ENCODE data around the gene PRAC1. TPM values are rescaled to one million over a fixed set of nuclear protein-coding genes. Genes with fewer than 3 reads are reported as not detected.

PRAC1 gene
- total and polyA plus RNA-seq, 4 donors, result not detected

DNA sequence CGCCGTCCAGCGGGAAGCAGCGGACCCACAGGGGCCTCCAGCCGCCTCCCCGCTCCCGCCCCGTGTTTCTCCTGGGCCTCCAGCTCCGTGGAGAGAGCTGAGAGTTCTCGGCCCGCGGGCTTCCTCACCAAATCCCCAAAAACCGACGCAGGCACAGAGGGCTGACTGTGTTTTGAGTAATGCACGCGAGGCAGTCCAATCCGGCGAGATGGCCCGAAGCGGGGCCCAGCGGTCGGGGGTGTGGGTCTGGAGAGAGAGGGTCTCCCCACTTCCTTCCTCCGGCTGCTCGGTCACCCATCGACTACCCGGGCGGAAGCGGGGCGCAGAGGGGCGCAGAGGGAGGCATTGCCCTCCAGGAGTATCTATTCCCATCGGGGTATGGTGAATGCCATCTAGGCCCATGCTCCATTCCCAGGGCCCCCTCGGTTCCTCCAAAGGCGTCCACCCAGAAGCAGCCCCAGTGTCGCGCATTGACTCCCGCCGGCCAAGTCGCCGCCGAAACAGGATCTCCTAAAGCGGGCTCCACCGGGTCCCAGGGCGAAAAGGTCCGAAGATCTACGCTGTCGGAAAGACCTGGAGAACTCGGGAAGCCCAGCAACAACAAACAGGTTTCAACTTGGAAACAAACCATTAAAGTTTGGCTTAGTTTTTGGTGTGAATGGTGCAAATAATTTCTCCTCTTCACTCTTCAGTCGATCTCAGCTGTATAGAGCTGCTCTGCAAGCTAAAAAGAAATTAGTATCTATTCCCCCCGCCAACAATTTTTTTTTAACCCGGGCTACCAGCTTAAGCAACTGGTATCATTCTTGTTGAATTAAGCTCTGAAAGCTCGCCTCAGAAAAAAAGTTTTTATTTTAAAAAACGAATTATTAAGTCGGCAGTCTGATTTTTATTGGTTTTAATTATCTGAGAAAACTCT is 25.4 kb upstream of the PRAC1 start:
- Histone ChIP-seq H3K4me1 (ENCODE audit: control insufficient read depth, insufficient read depth, low read length) (peaks cover 2% of the 10 kb centered on the region), H3K36me3 (ENCODE audit: control insufficient read depth, insufficient read depth, low read length) (no peaks in the 10 kb centered on the region), H3K27ac (ENCODE audit: low read depth, low read length) (no peak overlapping the region), H3K27me3 (ENCODE audit: control insufficient read depth, insufficient read depth, low read length) (peaks cover 100% of the 10 kb centered on the region), H3K4me3 (ENCODE audit: low read depth, low read length) (no peak overlapping the region), H3K9me3 (ENCODE audit: control insufficient read depth, insufficient read depth, low read length) (no peaks in the 10 kb centered on the region)
- under 1% methylated on average over 33 of the region's 53 CpGs for WGBS (ENCODE audit: insufficient coverage)
- DNase-seq (ENCODE audit: low read depth in 4 of 6, low spot score in 6 of 6), result peak in 1 of 6 donors; percentile 50

DNA sequence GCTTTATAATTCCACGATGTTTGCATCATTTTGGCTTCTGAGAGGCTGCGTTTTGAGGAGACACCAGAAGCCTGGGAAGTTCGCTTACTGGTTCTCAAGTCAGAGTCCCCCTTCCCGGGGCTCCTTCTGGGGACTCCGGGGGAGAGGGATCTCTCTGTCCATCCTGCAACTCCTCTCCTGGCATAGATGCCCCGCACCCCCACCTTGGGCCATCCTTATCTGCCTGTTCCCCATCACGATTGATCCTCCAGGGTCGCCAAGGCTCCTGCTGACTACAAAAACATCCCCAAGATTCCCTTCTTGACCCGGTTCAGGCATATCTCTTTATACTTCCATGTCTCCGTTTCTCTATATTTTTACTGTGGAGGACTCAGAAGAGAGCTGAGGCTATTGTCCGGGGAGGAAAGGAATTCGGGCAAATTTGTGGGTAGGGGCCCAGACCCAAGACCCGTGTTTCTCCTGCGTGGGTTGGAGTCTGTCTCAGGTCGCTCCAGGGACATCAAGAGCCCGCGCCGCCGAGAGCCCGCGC is 24.7 kb upstream of the PRAC1 start:
- Histone ChIP-seq H3K4me3 (ENCODE audit: low read depth, low read length) (no peak overlapping the region), H3K4me1 (ENCODE audit: control insufficient read depth, insufficient read depth, low read length) (no peaks in the 10 kb centered on the region), H3K9me3 (ENCODE audit: control insufficient read depth, insufficient read depth, low read length) (no peaks in the 10 kb centered on the region), H3K27me3 (ENCODE audit: control insufficient read depth, insufficient read depth, low read length) (peaks cover 100% of the 10 kb centered on the region), H3K36me3 (ENCODE audit: control insufficient read depth, insufficient read depth, low read length) (no peaks in the 10 kb centered on the region), H3K27ac (ENCODE audit: low read depth, low read length) (no peak overlapping the region)
- WGBS (ENCODE audit: insufficient coverage), result 1% methylated on average over 18 of the region's 21 CpGs
- DNase-seq (ENCODE audit: low read depth in 4 of 6, low spot score in 6 of 6), result no peak

DNA sequence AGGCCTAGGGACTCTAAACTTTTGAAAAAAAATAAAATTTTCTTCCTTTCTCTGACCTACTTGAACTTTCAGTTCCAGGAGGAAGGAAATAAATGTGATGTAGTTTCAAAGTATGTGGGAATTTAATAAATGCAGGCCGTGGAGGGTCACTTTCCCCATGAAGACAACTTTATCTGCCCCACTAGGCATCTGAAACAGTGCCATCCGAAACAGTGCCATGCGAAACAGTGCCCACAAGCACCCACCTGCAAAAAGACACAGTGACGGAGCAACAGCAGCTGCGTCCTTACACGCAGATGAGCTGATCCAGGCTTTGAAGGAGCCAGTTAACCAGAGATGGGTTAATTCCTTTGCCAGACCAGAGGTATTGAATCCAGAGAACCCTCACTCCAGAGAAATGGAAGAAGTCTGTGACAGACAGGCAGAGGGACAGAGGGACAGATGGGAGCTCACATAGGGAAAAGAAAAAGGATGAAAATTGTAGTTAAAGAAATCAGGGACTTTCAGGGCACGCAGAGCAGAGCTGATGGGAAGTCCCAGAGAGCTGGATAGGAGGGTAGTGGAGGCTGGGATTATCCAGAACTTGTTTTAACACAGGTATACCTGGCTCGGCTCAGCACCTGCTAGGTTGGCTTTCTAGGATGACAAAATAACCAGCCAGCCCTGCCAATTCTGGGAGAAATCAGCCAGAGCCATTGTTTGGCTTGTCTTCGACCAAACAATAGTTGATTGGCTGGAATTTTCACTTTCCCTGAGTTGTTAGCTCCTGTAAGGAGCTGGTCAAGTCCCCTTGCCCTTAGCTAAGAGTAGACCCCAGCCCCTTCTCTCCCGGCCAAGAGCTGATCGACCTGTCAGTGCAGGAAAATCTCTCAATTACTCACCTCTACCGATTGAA is 23.3 kb upstream of the PRAC1 start:
- 15% methylated on average over 8 of the region's 12 CpGs for WGBS (ENCODE audit: insufficient coverage)
- DNase-seq (ENCODE audit: low read depth in 4 of 6, low spot score in 6 of 6), result no peak

DNA sequence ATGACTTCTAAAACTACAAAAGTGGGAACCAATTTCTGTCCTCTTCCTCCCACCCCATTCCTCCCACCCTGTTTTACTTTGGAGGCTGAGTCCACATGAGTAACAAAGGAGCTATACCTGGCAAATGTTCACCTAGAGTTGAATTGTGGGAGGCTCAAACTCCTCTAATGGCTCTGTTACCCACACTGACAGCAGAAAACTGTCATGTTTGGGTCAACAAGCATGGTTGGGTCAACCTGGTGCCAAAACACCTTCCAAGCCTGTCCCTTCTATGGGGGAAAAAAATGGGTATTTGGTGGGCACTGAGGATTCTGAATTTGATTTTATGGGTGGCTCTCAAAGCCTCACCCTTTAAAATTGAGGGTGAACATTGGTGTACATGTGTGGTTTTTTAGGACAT is 18.2 kb upstream of the PRAC1 start:
- DNase-seq (ENCODE audit: low read depth in 4 of 6, low spot score in 6 of 6), result no peak
- H3K4me3 ChIP-seq (ENCODE audit: low read depth, low read length), result no peak overlapping the region
- no peaks in the 10 kb centered on the region for H3K36me3 ChIP-seq (ENCODE audit: control insufficient read depth, insufficient read depth, low read length)
- H3K27ac ChIP-seq (ENCODE audit: low read depth, low read length), result no peak overlapping the region
- no peaks in the 10 kb centered on the region for H3K9me3 ChIP-seq (ENCODE audit: control insufficient read depth, insufficient read depth, low read length)
- H3K27me3 ChIP-seq (ENCODE audit: control insufficient read depth, insufficient read depth, low read length), result peaks cover 99% of the 10 kb centered on the region
- no peaks in the 10 kb centered on the region for H3K4me1 ChIP-seq (ENCODE audit: control insufficient read depth, insufficient read depth, low read length)

More for the DNA sequence above, 23.3 kb upstream of the PRAC1 start:
- Histone ChIP-seq H3K27ac (ENCODE audit: low read depth, low read length) (no peak overlapping the region), H3K4me3 (ENCODE audit: low read depth, low read length) (no peak overlapping the region), H3K9me3 (ENCODE audit: control insufficient read depth, insufficient read depth, low read length) (no peaks in the 10 kb centered on the region), H3K36me3 (ENCODE audit: control insufficient read depth, insufficient read depth, low read length) (no peaks in the 10 kb centered on the region), H3K4me1 (ENCODE audit: control insufficient read depth, insufficient read depth, low read length) (no peaks in the 10 kb centered on the region), H3K27me3 (ENCODE audit: control insufficient read depth, insufficient read depth, low read length) (peaks cover 100% of the 10 kb centered on the region)

DNA sequence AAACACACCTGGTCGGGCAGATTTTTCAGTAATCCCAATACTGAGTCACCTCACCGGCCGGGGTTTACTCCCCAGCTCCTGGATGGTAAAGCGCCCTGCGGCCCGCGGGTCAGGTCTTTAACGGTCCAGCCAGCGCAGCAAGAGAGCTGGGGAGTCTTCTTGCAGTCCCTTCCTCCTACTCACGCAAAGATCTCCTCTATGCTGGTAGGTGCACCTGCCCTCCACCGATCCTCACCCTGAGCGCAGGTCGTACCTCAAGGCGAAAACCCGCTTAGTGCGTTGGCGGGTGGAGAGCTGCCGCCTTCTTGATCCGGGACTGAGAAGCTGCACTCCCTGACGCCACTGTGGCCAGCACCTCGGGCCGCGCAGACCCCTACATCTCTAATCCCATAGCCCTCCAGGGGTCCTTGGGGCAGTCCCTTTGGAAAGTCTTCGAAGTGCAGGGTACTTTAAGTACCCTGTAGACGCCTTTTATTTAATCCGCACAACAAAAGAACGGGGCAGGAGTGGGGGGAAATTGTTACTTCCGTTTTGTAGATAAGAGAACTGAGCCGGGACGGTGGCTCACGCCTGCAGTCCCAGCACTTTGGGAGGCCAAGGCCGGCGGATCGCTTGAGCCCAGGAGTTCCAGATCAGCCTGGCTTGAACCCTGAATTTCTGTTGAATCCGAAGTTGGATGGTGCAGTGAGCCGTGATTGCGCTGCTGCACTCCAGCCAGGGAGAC is 16.6 kb upstream of the PRAC1 start:
- under 1% methylated on average over 36 of the region's 37 CpGs for WGBS (ENCODE audit: insufficient coverage)
- no peak for DNase-seq (ENCODE audit: low read depth in 4 of 6, low spot score in 6 of 6)
- Histone ChIP-seq H3K36me3 (ENCODE audit: control insufficient read depth, insufficient read depth, low read length) (no peaks in the 10 kb centered on the region), H3K27me3 (ENCODE audit: control insufficient read depth, insufficient read depth, low read length) (peaks cover 100% of the 10 kb centered on the region), H3K9me3 (ENCODE audit: control insufficient read depth, insufficient read depth, low read length) (no peaks in the 10 kb centered on the region), H3K4me3 (ENCODE audit: low read depth, low read length) (no peak overlapping the region), H3K4me1 (ENCODE audit: control insufficient read depth, insufficient read depth, low read length) (no peaks in the 10 kb centered on the region), H3K27ac (ENCODE audit: low read depth, low read length) (no peak overlapping the region)

DNA sequence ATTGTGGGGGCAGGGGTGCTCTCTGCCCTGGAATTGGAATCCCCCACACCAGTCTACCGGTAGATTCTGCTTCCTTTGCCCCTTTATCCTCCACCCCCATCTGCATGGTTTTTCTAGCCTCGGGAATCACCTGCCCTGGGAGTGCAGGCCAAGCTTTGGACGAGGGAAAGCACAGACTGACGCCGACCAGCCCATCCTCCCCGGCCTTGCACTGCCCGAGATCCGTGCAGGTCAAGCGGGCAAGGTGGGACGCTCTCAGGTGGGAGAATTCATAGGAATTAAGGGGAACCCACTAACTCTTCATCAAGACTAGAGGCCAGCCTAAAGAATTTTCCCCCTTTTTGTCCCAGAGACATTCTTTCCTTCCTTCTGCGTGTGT is 16.1 kb upstream of the PRAC1 start:
- WGBS (ENCODE audit: insufficient coverage), result 5% methylated on average over 11 of the region's 11 CpGs
- no peak for DNase-seq (ENCODE audit: low read depth in 4 of 6, low spot score in 6 of 6)
- H3K4me1 ChIP-seq (ENCODE audit: control insufficient read depth, insufficient read depth, low read length), result peaks cover under 1% of the 10 kb centered on the region

DNA sequence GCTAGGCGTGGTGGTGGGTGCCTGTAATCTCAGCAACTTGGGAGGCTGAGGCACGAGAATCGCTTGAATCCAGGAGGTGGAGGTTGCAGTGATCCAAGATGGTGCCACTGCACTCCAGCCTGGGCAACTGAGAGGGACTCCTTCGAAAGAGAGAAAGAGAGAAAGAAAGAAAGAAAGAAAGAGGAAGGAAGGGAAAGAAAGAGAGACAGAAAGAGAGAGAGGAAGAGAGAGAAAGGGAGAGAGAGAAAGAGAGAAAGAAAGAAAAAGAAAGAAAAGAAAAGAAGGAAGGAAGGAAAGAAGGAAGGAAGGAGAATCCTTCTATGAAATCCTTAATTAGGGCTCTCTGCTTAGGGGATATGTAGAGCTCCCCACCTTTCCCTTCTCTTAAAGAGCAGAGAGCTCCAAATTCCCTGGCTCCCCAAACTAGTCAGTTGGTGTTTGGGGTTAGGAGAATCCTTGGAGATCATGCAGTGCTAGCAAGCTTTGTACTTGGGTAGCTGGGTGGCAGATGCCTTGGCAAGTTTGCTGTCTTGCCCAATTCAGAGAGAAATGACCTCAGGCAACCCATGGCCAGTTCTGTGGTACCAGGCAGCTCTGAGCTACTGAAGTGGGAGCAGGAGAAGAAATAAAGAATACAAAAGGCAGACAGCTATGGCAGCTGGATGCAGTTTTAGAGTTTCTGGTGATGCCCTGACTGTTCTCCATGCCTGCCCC is 15.2 kb upstream of the PRAC1 start:
- Histone ChIP-seq H3K36me3 (ENCODE audit: control insufficient read depth, insufficient read depth, low read length) (no peaks in the 10 kb centered on the region), H3K9me3 (ENCODE audit: control insufficient read depth, insufficient read depth, low read length) (no peaks in the 10 kb centered on the region), H3K27ac (ENCODE audit: low read depth, low read length) (no peak overlapping the region), H3K4me3 (ENCODE audit: low read depth, low read length) (no peak overlapping the region), H3K27me3 (ENCODE audit: control insufficient read depth, insufficient read depth, low read length) (peaks cover 100% of the 10 kb centered on the region), H3K4me1 (ENCODE audit: control insufficient read depth, insufficient read depth, low read length) (peaks cover 6% of the 10 kb centered on the region)
- DNase-seq (ENCODE audit: low read depth in 4 of 6, low spot score in 6 of 6), result no peak
- 59% methylated on average over 4 of the region's 4 CpGs for WGBS (ENCODE audit: insufficient coverage)

More for the DNA sequence above, 16.1 kb upstream of the PRAC1 start:
- Histone ChIP-seq H3K9me3 (ENCODE audit: control insufficient read depth, insufficient read depth, low read length) (no peaks in the 10 kb centered on the region), H3K4me3 (ENCODE audit: low read depth, low read length) (no peak overlapping the region), H3K27ac (ENCODE audit: low read depth, low read length) (no peak overlapping the region), H3K27me3 (ENCODE audit: control insufficient read depth, insufficient read depth, low read length) (peaks cover 100% of the 10 kb centered on the region), H3K36me3 (ENCODE audit: control insufficient read depth, insufficient read depth, low read length) (no peaks in the 10 kb centered on the region)

DNA sequence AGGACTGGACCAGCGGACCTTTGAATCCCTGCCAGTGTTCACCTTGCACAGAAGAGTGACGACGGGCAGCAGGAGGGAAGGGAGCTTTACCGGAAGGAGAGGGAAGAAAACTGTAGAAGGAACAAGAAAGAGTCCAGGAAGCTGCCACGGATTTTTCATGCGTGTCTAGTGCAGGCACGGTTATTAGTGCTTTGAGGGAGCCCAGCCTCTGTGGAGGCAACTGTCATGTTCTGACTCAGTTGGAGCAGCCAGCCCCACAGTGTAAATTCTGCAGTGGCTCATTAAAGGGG is 12.7 kb upstream of the PRAC1 start:
- no peak overlapping the region for H3K27ac ChIP-seq (ENCODE audit: low read depth, low read length)
- no peaks in the 10 kb centered on the region for H3K9me3 ChIP-seq (ENCODE audit: control insufficient read depth, insufficient read depth, low read length)
- H3K4me1 ChIP-seq (ENCODE audit: control insufficient read depth, insufficient read depth, low read length), result peaks cover 6% of the 10 kb centered on the region
- no peak overlapping the region for H3K4me3 ChIP-seq (ENCODE audit: low read depth, low read length)
- WGBS (ENCODE audit: insufficient coverage), result 5% methylated on average over 7 of the region's 7 CpGs
- no peaks in the 10 kb centered on the region for H3K36me3 ChIP-seq (ENCODE audit: control insufficient read depth, insufficient read depth, low read length)
- H3K27me3 ChIP-seq (ENCODE audit: control insufficient read depth, insufficient read depth, low read length), result peaks cover 100% of the 10 kb centered on the region
- DNase-seq (ENCODE audit: low read depth in 4 of 6, low spot score in 6 of 6), result no peak
